ENCODE results near the gene KIF22.

Gene KIF22

DNA sequence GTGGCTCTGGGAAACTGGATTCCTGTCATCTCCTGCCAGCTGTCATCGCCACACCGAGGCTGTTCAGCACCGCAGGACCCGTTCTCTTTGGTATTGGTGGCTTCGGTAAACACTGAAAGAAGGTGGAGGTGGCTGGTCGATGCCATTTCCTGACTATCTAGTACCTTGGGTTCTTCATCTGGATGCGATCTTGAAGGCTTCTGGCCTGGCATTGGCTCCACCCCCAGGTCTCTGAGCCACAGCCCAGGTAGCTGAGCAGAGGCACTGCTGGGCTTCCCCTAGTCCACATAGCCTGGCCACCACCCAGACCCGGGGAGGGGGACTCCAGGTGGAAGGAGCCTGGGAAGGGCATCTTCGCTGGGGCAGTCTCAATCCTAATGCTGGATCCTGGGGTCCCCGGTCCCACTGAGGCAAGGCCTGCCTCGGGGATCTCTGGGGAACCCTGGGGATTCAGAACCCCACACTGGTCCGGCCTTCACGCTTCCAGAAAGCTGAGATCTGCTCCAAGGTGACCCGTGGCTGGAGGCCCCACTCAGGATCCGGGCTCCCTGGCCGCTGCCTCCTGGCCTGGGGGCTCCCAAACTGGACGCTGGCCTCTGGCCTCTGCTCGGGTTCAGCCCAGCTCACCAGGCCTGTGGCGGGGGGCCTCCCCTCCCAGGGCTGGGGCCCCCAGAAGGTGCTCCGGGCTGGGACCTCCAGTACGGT, 46.6 kb upstream of the KIF22 start:
- TF ChIP-seq EZH2 (optimal IDR thresholded peaks at IDR 0.05; ENCODE audit: low read depth, low read length) = no peak
- TF ChIP-seq, protein P1, sequence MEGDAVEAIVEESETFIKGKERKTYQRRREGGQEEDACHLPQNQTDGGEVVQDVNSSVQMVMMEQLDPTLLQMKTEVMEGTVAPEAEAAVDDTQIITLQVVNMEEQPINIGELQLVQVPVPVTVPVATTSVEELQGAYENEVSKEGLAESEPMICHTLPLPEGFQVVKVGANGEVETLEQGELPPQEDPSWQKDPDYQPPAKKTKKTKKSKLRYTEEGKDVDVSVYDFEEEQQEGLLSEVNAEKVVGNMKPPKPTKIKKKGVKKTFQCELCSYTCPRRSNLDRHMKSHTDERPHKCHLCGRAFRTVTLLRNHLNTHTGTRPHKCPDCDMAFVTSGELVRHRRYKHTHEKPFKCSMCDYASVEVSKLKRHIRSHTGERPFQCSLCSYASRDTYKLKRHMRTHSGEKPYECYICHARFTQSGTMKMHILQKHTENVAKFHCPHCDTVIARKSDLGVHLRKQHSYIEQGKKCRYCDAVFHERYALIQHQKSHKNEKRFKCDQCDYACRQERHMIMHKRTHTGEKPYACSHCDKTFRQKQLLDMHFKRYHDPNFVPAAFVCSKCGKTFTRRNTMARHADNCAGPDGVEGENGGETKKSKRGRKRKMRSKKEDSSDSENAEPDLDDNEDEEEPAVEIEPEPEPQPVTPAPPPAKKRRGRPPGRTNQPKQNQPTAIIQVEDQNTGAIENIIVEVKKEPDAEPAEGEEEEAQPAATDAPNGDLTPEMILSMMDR (IDR thresholded peaks at IDR 0.05; ENCODE audit: low read length) = no peak
- no peak for TF ChIP-seq EZH2phosphoT487 (IDR thresholded peaks at IDR 0.05; ENCODE audit: low read length)
- H3K79me2 ChIP-seq (ENCODE audit: low read length) = peaks cover 20% of the 10 kb centered on the region
- no peaks in the 10 kb centered on the region for H3K9me3 ChIP-seq (replicated peaks; ENCODE audit: insufficient read depth, low read length)
- H3K27ac ChIP-seq (ENCODE audit: low read length) = no peak overlapping the region; the same call in 1 of the 2 replicates
- peaks cover 7% of the 10 kb centered on the region for H3F3A ChIP-seq (ENCODE audit: insufficient read depth, low read length)
- peaks cover 29% of the 10 kb centered on the region for H3K4me1 ChIP-seq (ENCODE audit: low read length)
- H2AFZ ChIP-seq (ENCODE audit: low read length) = no peak overlapping the region
- H3K4me2 ChIP-seq (ENCODE audit: low read depth, low read length) = no peak overlapping the region
- no peaks in the 10 kb centered on the region for H3K9me2 ChIP-seq (replicated peaks; ENCODE audit: insufficient read depth, low read length)
- no peak overlapping the region for H3K9ac ChIP-seq (ENCODE audit: low read length)
- no peak overlapping the region for H3K4me3 ChIP-seq (ENCODE audit: low read length)
- H3K36me3 ChIP-seq (replicated peaks; ENCODE audit: insufficient read depth, low read length) = no peaks in the 10 kb centered on the region
- H4K20me1 ChIP-seq (ENCODE audit: insufficient read depth, low read length) = no peaks in the 10 kb centered on the region
- no peaks in the 10 kb centered on the region for H3K27me3 ChIP-seq (replicated peaks; ENCODE audit: insufficient read depth, low read length)
- DNase-seq = no peak

DNA sequence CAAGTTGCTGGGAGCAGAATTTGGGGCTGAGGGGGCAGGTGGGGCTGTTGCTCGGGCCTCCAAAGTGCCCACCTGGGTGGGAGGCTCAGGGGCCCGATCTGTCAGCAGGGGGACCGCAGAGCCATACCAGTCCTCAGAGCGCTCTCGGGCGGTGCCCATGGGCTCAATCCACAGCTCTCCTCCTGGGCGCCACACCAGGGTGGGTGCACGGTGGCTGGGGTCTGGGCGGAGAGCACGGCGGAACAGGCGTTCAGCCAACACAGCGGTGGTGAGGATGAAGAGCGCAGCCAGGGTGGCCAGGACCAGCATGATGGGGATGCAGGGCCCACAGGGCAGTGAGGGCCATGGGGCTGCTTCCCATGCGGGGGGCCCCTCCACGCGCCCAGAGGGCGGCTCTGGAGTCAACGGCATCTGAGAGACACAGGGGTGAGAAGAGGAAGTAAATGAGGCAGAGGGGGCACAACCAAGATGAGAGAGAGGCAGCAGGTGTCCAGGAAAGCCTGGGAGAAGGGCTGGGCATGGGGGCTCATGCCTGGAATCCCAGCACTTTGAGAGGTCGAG, 45.9 kb upstream of the KIF22 start:
- no peak for DNase-seq
- TF ChIP-seq, protein P1 (IDR thresholded peaks at IDR 0.05; ENCODE audit: low read length) = no peak
- TF ChIP-seq EZH2phosphoT487 (IDR thresholded peaks at IDR 0.05; ENCODE audit: low read length) (no peak), EZH2 (optimal IDR thresholded peaks at IDR 0.05; ENCODE audit: low read depth, low read length) (no peak)
- peak overlapping the region; percentile 76; the same call in 1 of the 2 replicates for H3K4me2 ChIP-seq (ENCODE audit: low read depth, low read length)
- peaks cover 25% of the 10 kb centered on the region for H3K4me1 ChIP-seq (ENCODE audit: low read length)
- H3K36me3 ChIP-seq (replicated peaks; ENCODE audit: insufficient read depth, low read length) = no peaks in the 10 kb centered on the region
- H3K9me3 ChIP-seq (replicated peaks; ENCODE audit: insufficient read depth, low read length) = no peaks in the 10 kb centered on the region
- no peaks in the 10 kb centered on the region for H3K27me3 ChIP-seq (replicated peaks; ENCODE audit: insufficient read depth, low read length)
- peak overlapping the region; percentile 10; the same call in 1 of the 2 replicates for H3K27ac ChIP-seq (ENCODE audit: low read length)
- H3F3A ChIP-seq (ENCODE audit: insufficient read depth, low read length) = 0 out of 2 replicates have a peak, but pooled peaks cover 5% of the 10 kb centered on the region
- H3K79me2 ChIP-seq (ENCODE audit: low read length) = peaks cover 20% of the 10 kb centered on the region
- no peak overlapping the region; the same call in 1 of the 2 replicates for H3K9ac ChIP-seq (ENCODE audit: low read length)
- no peaks in the 10 kb centered on the region for H4K20me1 ChIP-seq (ENCODE audit: insufficient read depth, low read length)
- no peak overlapping the region for H2AFZ ChIP-seq (ENCODE audit: low read length)
- no peaks in the 10 kb centered on the region for H3K9me2 ChIP-seq (replicated peaks; ENCODE audit: insufficient read depth, low read length)
- peak overlapping the region; percentile 79 for H3K4me3 ChIP-seq (ENCODE audit: low read length)

DNA sequence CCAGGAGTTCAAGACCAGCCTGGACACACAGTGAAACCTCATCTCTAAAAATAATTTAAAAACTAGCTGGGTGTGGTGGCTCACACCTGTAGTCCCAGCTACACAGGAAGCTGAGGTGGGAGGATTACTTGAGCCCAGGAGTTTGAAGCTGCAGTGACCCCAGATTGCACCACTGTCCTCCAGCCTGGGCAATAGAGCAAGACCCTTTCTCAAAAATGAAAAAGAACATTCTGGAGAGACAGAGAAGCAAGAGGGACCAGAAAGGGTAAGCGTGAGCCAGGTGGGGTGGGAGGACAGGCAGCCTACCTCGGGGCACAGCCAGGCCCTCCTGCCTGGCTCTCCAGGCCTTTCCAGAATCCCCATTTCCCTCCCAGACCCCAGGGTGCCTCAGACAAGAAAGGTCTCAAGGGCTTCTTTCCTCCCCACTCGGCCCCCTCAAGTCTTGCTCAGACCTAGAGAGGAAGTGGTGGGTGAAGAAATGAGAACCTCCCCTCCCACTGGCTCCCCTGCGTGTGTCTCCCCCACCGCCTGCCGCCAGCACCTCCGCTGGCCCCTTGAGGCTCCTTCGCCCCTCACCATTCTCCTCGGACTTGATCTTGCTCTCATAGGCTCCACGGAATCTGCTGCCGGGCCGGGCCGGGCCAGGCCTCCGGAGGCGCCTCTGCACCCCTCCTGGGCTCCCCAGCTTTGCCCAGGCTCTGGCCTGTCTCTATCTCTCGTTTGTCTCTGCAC, 45.3 kb upstream of the KIF22 start:
- peak overlapping the region; percentile 76 for H3K4me2 ChIP-seq (ENCODE audit: low read depth, low read length)

More for the DNA sequence above, 45.3 kb upstream of the KIF22 start:
- H3K9ac ChIP-seq (ENCODE audit: low read length) = peak overlapping the region; percentile 95
- no peaks in the 10 kb centered on the region for H3K36me3 ChIP-seq (replicated peaks; ENCODE audit: insufficient read depth, low read length)
- no peaks in the 10 kb centered on the region for H3K9me2 ChIP-seq (replicated peaks; ENCODE audit: insufficient read depth, low read length)
- H3K9me3 ChIP-seq (replicated peaks; ENCODE audit: insufficient read depth, low read length) = no peaks in the 10 kb centered on the region
- no peaks in the 10 kb centered on the region for H4K20me1 ChIP-seq (ENCODE audit: insufficient read depth, low read length)
- peaks cover 23% of the 10 kb centered on the region for H3K4me1 ChIP-seq (ENCODE audit: low read length)
- TF ChIP-seq EZH2phosphoT487 (IDR thresholded peaks at IDR 0.05; ENCODE audit: low read length) (no peak), EZH2 (optimal IDR thresholded peaks at IDR 0.05; ENCODE audit: low read depth, low read length) (no peak)
- TF ChIP-seq, protein P1 (IDR thresholded peaks at IDR 0.05; ENCODE audit: low read length) = no peak
- H3K27ac ChIP-seq (ENCODE audit: low read length) = peak overlapping the region; percentile 55; the same call in 1 of the 2 replicates
- H3F3A ChIP-seq (ENCODE audit: insufficient read depth, low read length) = 0 out of 2 replicates have a peak, but pooled peaks cover 5% of the 10 kb centered on the region
- 0 out of 2 replicates have a peak overlapping the region, but pooled peaks have one; percentile 5 for H2AFZ ChIP-seq (ENCODE audit: low read length)
- H3K27me3 ChIP-seq (replicated peaks; ENCODE audit: insufficient read depth, low read length) = no peaks in the 10 kb centered on the region
- peak; percentile 45 for DNase-seq
- peaks cover 20% of the 10 kb centered on the region for H3K79me2 ChIP-seq (ENCODE audit: low read length)
- peak overlapping the region; percentile 79 for H3K4me3 ChIP-seq (ENCODE audit: low read length)

Data from MM.1S (cell line).